AG09309 (cell line): ENCODE data around the gene TMF1.

Source experiments
- DNase-seq: peaks from one replicate; pipeline ENCODE4 v3.0.0-alpha.2; 2010; ENCODE audit warnings: low read depth
- H3K4me3 ChIP-seq: 2 replicates; pipeline ENCODE4 v1.5.1; 2011; ENCODE audit warnings: mild to moderate bottlenecking, low read depth, low read length, moderate library complexity; ENCODE audit not compliant: control insufficient read depth
- CTCF ChIP-seq: IDR thresholded peaks from 2 replicates; pipeline ENCODE4 v1.5.1; 2011; ENCODE audit warnings: mild to moderate bottlenecking, low read depth, low read length, inconsistent platforms; ENCODE audit not compliant: insufficient read depth, control insufficient read depth; ENCODE audit errors: missing control alignments

The TMF1 gene

GRCh38 chr3:69081583-69082262, 29.6 kb upstream of the TMF1 start:
- TF ChIP-seq CTCF = no peak
- no peak overlapping the region for H3K4me3 ChIP-seq
- no peak for DNase-seq

DNA sequence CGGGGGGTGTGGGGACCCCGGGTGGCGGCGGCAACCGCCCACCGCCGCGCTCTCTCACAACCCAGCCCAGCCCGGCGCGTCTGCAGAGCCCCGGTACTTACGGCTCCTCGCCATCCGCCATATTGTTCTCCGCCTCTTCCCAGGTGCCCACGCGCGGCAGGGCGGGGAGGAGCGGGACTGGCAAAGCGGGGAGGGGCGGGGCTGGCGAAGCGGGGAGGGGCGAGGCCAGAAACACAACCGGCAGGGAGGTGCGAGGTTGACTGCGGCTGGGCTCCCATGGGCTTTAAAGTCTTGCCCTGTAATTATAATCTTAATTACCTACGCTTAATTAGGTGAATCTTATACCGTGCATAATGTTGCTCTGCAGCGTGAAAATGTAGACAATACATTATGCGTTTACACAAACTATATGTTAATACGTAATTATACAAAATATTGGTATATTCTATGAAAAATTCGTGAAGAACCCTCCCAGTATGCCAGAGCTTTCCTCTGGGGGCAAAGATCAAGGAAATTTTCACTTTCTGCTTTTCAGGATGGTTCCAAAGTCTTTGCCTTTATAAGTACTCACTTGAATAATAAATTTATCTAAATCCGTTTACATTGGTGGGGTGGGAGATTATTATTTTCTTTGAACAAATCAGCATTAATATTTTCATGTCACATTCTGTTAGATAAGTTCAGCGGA, 28.2 kb upstream of the TMF1 start, which contains the start of gene UBA3:
Gene UBA3, minus strand, starts transcription at position 133 of the 688 bp plus-strand sequence. Its CDS starts 12 bp downstream, at position 121.
- TF ChIP-seq CTCF = no peak
- H3K4me3 ChIP-seq = peak within 1 kb of the TSS; percentile 43
- DNase-seq = no peak

DNA sequence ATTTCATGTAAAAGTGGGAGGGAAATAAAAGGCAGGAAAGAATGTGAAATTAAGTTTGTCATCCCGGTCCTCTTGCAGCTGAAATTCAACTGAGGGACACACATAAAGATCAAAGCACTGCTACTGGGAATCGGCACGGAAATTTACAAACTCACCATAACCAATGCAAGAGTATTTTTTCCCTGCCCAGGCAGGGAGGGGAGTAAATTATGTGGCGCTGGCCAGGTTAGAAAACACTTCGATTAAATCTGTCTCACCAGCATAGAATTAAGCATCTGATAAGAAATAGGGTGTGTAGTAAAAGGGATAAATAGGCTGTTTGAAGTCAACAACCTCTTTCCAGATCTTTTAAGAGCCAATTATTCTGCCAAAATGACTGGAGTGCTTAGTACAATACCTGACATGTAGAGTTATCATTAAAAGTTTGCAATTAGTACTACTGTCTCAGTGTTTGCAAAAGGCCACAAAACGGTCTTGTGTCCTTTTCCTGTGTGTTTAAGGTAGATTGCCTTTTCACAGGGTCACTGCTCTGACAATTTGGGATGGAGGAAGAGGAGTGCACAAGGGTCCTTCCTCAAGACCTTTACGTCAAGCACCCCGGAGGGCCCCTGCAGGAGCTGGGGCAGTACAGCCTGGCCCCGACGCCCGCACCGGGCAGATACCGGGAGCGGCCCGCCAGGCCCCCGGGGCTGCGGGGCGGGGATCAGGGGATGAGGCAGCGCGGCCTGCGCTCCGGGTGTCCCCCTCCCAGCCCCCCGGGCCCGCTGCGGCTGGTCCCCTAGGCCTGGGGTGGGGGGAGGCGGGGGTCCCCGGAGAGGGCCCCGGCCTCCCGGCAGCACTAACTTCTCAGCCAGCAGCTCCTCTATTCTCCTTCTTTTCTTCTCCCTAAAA, 27.4 kb upstream of the TMF1 start:
- peak overlapping the region; percentile 43 for H3K4me3 ChIP-seq
- no peak for DNase-seq
- no peak for TF ChIP-seq CTCF

DNA sequence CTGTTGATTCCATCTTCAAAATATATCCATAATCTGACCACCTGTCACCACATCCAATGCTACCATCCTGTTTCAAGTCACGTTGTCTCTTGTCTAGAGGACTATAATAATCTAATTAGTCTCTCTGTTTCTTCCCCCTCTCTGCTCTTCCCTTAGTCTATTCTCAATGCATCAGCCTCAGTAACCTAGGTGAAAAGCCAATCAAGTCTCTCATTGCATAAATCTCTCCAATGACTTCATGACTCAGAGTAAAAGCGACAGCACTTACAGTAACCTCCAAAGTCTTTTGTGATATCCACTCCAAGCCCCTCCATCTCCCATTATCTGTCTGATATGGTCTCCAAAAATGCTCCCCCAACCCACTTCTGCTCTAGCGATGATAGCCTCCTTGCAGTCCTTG, 20.8 kb upstream of the TMF1 start:
- H3K4me3 ChIP-seq = no peak overlapping the region
- TF ChIP-seq CTCF = no peak
- no peak for DNase-seq

DNA sequence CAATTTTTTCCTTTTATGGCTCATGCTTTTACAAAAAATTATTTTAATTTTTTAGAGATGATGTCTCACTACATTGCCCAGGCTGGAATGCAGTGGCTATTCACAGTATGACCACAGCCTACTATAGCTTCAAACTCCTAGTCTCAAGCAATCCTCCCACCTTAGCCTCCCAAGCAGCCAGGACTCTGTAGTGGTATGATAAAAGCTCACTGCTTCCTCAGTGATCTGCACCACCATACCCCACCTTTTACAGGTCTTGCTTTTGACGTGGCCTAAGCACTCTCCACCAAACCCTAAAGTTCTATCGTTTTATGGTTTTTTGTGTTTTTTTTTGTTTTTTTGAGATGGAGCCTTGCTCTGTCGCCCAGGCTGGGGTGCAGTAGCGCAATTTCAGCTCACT, 14.0 kb upstream of the TMF1 start:
- DNase-seq = no peak
- no peak for TF ChIP-seq CTCF
- H3K4me3 ChIP-seq = no peak overlapping the region

DNA sequence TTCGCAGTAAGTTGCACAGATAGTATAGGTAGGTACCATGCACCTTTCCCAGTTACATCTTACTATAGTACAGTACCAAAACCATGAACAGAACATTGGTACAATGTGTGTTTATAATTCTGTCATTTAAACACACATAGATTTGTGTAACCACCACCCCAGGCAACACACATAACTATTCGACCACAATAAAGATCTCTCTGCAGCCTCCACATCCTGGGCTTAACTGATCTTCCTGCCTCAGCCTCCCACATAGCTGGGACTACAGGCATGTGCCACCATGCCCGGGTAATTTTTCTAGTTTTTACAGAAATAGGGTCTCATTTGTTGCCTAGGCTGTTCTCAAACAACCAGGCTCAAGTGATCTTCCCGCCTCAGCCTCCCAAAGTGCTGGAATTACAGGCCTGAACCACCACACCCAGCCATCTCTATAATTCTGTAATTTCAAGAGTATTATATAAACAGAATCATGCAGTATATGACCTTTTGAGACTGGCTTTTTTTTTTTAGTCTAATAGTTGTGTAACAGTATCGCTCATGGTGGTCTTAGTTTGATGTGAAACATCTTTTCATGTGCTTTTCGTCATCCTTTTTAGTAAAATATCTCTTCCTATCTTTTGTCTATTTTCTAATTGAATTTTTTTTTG, 13.3 kb upstream of the TMF1 start:
- no peak for TF ChIP-seq CTCF
- no peak overlapping the region for H3K4me3 ChIP-seq
- no peak for DNase-seq
